NOMO-1 treated with dmso at 0.1 percent for 144 hours (cell line): ENCODE data around the gene DUSP12.
"Not testable (repeated sequence)": the region's sequence is repeated elsewhere in the genome, so short reads cannot be mapped to it uniquely, and the experiment has no call there.

ENCODE experiments used
- DNase-seq: peaks from one replicate; lab custom pipeline; 2025; ENCODE audit not compliant: unreplicated experiment; lab: John Stamatoyannopoulos, UW

The DUSP12 gene

GRCh38 chr1:161769673-161770045 is 20.1 kb downstream of the DUSP12 start:
- not testable (repeated sequence) for DNase-seq

GRCh38 chr1:161770250-161770649 is 20.7 kb downstream of the DUSP12 start:
- DNase-seq = no peak

DNA sequence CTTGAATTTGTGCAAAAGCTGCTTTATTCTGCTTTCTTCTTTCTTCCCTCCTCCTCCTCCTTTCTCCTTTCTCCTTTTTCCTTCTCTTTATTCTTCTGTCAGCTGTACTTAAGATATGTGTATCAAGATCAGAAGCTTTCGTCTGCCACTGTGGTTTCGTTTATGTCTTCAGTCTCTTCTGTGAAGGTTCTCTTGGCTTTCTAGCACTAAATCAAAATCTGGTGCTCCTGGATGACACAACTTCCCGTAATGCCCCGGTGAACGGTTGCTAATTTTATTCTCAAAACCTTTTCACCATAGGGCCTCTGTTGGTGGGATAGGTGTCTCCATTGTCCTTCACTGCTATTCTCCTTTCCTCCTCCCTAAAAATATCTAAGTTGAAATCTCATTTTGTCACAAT is 21.6 kb downstream of the DUSP12 start:
- no peak for DNase-seq

DNA sequence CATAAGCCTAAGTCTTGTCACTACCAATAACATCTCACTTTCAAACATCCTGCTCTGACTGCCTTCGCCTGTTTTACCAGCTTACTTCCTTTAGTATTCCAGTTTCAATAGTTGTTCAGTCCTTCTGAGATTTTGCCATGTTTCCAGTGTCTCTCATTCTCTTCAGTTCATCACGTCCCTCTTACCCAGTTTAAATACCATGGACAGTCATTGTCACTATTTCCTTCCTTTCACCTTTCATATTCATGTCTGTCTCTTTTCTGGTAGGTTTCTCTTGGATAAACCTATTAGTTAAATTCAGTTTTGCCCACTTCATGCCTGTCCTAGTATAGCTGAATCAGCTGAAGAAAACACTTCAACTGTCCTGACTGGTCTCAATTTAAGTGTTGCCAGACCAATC is 22.4 kb downstream of the DUSP12 start:
- no peak for DNase-seq

GRCh38 chr1:161772397-161772796 is 22.8 kb downstream of the DUSP12 start:
- DNase-seq = peak; percentile 45

GRCh38 chr1:161773791-161774190 is 24.2 kb downstream of the DUSP12 start:
- no peak for DNase-seq

DNA sequence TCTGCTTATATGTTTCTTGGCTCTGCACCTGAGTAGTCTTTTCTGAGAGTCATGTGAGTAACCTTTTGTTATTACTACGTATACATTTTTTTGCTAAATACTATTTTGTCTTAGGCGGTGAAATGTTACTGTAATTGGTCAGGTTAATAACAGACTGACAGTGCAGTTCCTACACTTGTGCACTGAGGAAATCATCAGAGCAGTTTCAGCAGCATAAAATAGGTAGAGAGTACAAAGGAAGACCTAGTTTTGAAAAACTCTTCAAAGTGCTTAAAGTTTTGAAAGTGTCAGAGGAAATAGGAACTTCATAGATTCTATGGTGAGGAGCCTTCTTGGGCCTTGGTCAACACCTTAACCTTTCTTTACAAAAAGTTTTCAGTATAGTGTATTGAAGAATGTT is 27.7 kb downstream of the DUSP12 start:
- no peak for DNase-seq

- no peak for DNase-seq
These were observed 28.9 kb downstream of the DUSP12 start for GRCh38 chr1:161778522-161778921.

DNA sequence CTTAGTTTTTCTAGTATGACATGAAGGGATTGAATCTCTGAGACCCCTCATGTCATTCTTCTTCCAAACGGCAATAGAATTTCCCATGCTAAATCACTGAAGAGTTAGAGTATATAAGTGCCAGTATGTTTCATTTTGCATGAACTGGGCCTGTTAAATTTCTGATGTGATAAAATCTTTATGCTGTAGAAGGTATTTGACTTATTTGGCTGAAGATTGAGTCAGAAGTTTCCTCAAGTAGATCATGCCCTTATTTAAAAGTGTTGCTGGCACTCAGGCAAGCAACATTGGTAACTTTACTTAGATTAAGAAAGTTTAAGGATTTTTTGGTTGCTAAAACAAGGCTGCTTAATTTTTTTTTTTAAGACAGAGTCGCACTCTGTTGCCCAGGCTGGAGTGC is 29.8 kb downstream of the DUSP12 start:
- DNase-seq = no peak

GRCh38 chr1:161781995-161782394 is 32.4 kb downstream of the DUSP12 start:
- no peak for DNase-seq

DNA sequence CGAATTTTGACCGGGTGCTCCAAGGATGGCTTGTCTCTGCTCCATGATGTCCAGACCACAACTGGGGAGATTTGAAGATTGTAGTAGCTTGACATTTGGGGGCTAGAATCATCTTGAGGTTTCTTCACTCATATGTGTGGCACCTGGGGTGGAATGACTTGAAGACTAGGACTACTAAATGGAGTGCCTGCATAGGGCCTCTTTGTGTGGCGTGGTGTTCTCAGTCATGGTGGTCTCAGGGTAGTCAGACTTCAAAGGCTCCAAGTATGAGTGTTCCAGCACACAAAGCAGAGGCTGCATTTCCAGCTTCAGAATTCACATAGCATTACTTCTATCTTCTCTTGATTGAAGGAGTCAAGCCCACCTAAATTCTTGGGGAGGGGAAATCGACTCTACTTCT is 33.3 kb downstream of the DUSP12 start:
- DNase-seq = no peak

DNA sequence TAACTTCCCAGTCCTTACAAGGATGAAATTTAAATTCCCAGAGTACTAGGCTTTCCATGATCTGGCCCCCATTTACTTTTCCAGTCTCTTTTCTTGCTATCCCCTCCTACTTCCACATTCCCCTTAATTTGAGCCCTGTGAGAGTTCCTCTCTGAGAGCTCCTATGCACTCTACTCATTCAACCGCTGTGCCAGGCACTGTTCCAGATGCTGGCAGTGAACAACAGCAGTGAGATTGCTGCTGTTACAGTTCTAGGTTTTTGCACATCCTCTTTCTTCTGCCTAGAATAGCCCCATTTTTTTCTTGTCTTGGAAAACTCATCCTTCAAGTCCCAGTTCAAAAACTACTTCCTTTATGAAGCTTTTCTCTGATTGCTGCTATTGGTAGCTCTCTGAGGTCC is 35.4 kb downstream of the DUSP12 start:
- DNase-seq = no peak

GRCh38 chr1:161787355-161787754 is 37.8 kb downstream of the DUSP12 start:
- DNase-seq = no peak

GRCh38 chr1:161790587-161791317 is 41.2 kb downstream of the DUSP12 start:
- DNase-seq = no peak

GRCh38 chr1:161791904-161792655 is 42.5 kb downstream of the DUSP12 start:
- no peak for DNase-seq

GRCh38 chr1:161792740-161793139 is 43.2 kb downstream of the DUSP12 start:
- peak; percentile 3 for DNase-seq

DNA sequence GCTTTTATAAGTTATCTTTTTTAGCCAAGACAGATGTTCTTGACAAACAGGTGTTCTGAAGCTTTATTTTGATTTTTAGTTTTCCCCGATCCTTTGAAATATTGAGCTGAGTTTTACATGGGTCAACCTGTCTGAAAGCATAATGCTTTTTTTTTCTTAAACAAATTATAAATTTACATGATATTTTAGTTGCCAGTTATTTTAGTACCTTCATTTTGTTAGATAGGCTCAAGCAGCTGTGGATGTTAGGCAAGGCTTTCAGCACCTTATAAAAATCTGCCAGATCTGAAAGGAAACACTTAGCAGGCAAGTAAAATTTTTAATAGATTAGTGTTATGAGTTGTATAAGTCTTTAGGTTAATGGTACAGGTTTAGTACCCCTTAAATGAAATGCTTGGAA is 50.2 kb downstream of the DUSP12 start:
- DNase-seq = no peak

DNA sequence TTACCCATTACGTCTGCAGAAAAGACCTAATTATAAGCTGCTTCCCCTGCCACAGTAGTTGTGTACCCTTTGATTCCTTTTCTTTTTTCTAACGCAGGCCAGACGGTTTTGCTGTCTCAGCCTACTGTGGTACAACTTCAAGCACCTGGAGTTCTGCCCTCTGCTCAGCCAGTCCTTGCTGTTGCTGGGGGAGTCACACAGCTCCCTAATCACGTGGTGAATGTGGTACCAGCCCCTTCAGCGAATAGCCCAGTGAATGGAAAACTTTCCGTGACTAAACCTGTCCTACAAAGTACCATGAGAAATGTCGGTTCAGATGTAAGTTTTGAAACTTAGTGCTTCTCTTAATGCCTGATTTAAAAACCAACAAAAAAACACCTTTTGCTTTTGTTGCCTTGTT is 52.4 kb downstream of the DUSP12 start:
- no peak for DNase-seq

- no peak for DNase-seq
These were observed 53.6 kb downstream of the DUSP12 start for GRCh38 chr1:161803181-161803580.

DNA sequence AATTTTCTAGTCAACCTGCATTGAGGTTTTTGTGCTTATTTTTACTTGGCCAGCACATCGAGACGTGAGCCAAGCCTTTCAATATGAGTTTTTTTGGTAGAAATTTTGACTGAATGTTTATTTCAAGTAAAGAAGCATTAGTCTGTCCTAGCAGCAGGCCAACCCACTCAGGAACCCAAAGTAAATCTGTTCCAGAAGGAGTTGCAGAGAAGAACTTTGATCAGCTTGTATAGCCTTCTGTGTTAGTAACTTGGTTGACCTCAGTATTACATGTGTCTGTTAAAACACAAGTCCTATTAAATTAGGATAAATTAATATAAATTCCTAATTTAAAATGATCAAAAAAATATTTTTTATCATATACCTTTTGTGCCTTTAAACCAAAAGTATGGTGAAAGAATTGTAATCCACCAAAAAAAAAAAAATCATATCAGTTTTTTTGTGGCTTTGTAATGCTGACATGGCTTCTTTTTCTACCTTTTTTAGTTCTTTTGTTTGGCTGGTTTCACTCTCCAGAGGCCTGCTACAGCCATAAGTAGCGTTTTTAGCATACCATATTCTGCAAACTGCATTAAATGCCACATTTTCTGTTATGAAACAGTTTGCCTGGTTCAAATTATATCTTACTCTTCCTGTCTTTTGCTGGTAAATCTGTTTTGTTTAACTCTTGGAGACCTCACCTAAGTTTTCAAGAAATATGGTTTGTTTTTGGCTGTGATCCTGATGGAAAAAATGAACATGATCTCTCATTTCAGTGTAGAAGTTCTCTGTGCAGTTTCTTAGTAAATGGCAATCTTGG is 56.0 kb downstream of the DUSP12 start:
- no peak for DNase-seq
